Endothelial cell of umbilical vein (primary cell): Measurements from ENCODE around the gene PDE7B. TPM values are rescaled to one million over a fixed set of nuclear protein-coding genes. Genes with fewer than 3 reads are reported as not detected.

Experiments
- BruUV-seq: library from RNA; stranded (reverse); fragments of 400-500 nt; replicated peaks from 2 replicates; lab custom pipeline; 2021; lab: Mats Ljungman, UMichigan
- CTCF ChIA-PET: fragments of 300-600, 350-600 bp; sonication (Branson Sonifier 250); formaldehyde crosslinking; loops from one replicate; lab custom pipeline; 2021; ENCODE audit warnings: antibody characterized with exemption, inconsistent platforms; lab: Charles Lee
- POLR2A ChIA-PET: fragments of 300-600, 350-600 bp; sonication (Branson Sonifier 250); formaldehyde crosslinking; loops from one replicate; lab custom pipeline; 2021; ENCODE audit warnings: antibody characterized with exemption, inconsistent platforms; lab: Charles Lee
- DNase-seq: peaks from one replicate; pipeline ENCODE4 v3.0.0-alpha.2; 2011; ENCODE audit warnings: low read depth, low spot score
- FAIRE-seq: peaks from 2 replicates; lab custom pipeline; 2011; peaks lifted over from hg19 to GRCh38; lab: Jason Lieb, UNC
- H2AFZ ChIP-seq: 2 replicates; pipeline ENCODE4 v1.6.0; 2012; ENCODE audit warnings: low read depth, low read length, control low read depth, inconsistent platforms
- H3K27ac ChIP-seq: 2 replicates; pipeline ENCODE4 v1.5.1; 2011; ENCODE audit warnings: low read depth, mild to moderate bottlenecking, control low read depth, low read length, moderate library complexity; ENCODE audit not compliant: insufficient read depth
- H3K27me3 ChIP-seq, 2 experiments: 2 replicates each; pipeline versions ENCODE4 v1.6.0 to v1.6.1; 2011; ENCODE audit warnings: low read length in 2 of 2, mixed read lengths in 1 of 2; ENCODE audit not compliant: control insufficient read depth in 2 of 2, insufficient read depth in 2 of 2
- H3K36me3 ChIP-seq, 2 experiments: 2 replicates in 1 of 2; 3 replicates in 1 of 2; pipeline ENCODE4 v1.5.1; 2011; ENCODE audit warnings: low read length in 2 of 2, mild to moderate bottlenecking in 1 of 2, moderate library complexity in 1 of 2; ENCODE audit not compliant: control insufficient read depth in 2 of 2, insufficient read depth in 2 of 2; ENCODE audit errors: extremely low read depth in 1 of 2
- H3K4me1 ChIP-seq: 3 replicates; pipeline ENCODE4 v1.5.1; 2011; ENCODE audit warnings: mild to moderate bottlenecking, low read length; ENCODE audit not compliant: control insufficient read depth, insufficient read depth; ENCODE audit errors: extremely low read depth
- H3K4me2 ChIP-seq: 2 replicates; pipeline ENCODE4 v1.6.1; 2011; ENCODE audit warnings: low read length, control low read depth, mixed read lengths; ENCODE audit not compliant: insufficient read depth
- H3K4me3 ChIP-seq, 3 experiments: fragments of 200-600 bp in 1 of 3; sonication (generic), shearing (Covaris generic) in 1 of 3; replicated peaks in 1 of 3; 2 replicates each; pipeline ENCODE4 v1.5.1; 2011 to 2016; ENCODE audit warnings: control low read depth in 3 of 3, low read length in 3 of 3, mild to moderate bottlenecking in 2 of 3, inconsistent platforms in 1 of 3, low read depth in 1 of 3, moderate library complexity in 1 of 3; ENCODE audit not compliant: insufficient read depth in 1 of 3
- H3K79me2 ChIP-seq: 2 replicates; pipeline ENCODE4 v1.6.0; 2012; ENCODE audit warnings: low read length, inconsistent platforms; ENCODE audit not compliant: control insufficient read depth, insufficient read depth
- H3K9ac ChIP-seq: replicated peaks from 2 replicates; pipeline ENCODE3; 2011; ENCODE audit warnings: low read length, control low read depth; ENCODE audit not compliant: insufficient read depth; ENCODE audit errors: extremely low read depth
- H3K9me1 ChIP-seq: replicated peaks from 3 replicates; pipeline ENCODE4 v1.6.0; 2011; ENCODE audit warnings: mild to moderate bottlenecking, low read length; ENCODE audit not compliant: control insufficient read depth, insufficient read depth; ENCODE audit errors: extremely low read depth
- H3K9me3 ChIP-seq: replicated peaks from 2 replicates; pipeline ENCODE4 v1.5.1; 2012; ENCODE audit warnings: low read length, inconsistent platforms; ENCODE audit not compliant: control insufficient read depth, insufficient read depth
- H4K20me1 ChIP-seq: replicated peaks from 2 replicates; pipeline ENCODE3; 2011; ENCODE audit warnings: mild to moderate bottlenecking, low read length; ENCODE audit not compliant: control insufficient read depth, insufficient read depth; ENCODE audit errors: extremely low read depth
- EZH2 ChIP-seq: IDR thresholded peaks from 2 replicates; pipeline ENCODE4 v1.6.1; 2012; ENCODE audit warnings: borderline replicate concordance, low read depth, mild to moderate bottlenecking, moderate library complexity, low read length, inconsistent platforms; ENCODE audit not compliant: severe bottlenecking
- FOS ChIP-seq: IDR thresholded peaks from 2 replicates; pipeline ENCODE4 v1.6.1; 2011; ENCODE audit warnings: mild to moderate bottlenecking, low read length, moderate library complexity, borderline replicate concordance; ENCODE audit not compliant: insufficient read depth
- GATA2 ChIP-seq: IDR thresholded peaks from 2 replicates; pipeline ENCODE4 v1.7.0; 2011; ENCODE audit warnings: low read depth, mild to moderate bottlenecking, moderate library complexity, mixed read lengths, low read length; ENCODE audit not compliant: insufficient read length, insufficient read depth
- JUN ChIP-seq: IDR thresholded peaks from 2 replicates; pipeline ENCODE4 v1.6.1; 2011; ENCODE audit warnings: borderline replicate concordance, low read depth; ENCODE audit not compliant: insufficient read length, insufficient read depth
- MYC ChIP-seq: IDR thresholded peaks from one replicate; pipeline ENCODE4 v1.6.1; 2011; ENCODE audit warnings: mild to moderate bottlenecking, low read depth, low read length
- POLR2A ChIP-seq: IDR thresholded peaks from 2 replicates; pipeline ENCODE4 v1.6.1; 2012; ENCODE audit warnings: low read depth, mild to moderate bottlenecking, control low read depth, low read length
- POLR2AphosphoS5 ChIP-seq: IDR thresholded peaks from 2 replicates; pipeline ENCODE4 v1.6.1; 2012; ENCODE audit warnings: low read depth, mild to moderate bottlenecking, control low read depth, low read length, moderate library complexity; ENCODE audit not compliant: insufficient read depth
- dilution Hi-C: fragments of 300-500 bp; cut with MboI; formaldehyde crosslinking; loops from one replicate; pipeline ENCODE4 v1.15.0; 2019; ENCODE audit warnings: low sequenced_read_pairs; ENCODE audit not compliant: extremely low pct_ligation_motif_present
- intact Hi-C: fragments of 100-400 bp; cut with micrococcal nuclease; formaldehyde crosslinking; loops from one replicate; pipeline ENCODE4 v1.10.0; 2022
- polyA plus RNA-seq, 4 experiments: library from polyadenylated mRNA; depleted of rRNA in 3 of 4; stranded (reverse) in 3 of 4; unstranded in 1 of 4; fragments of >200 nt; gene quantifications; 2 replicates each; pipeline versions ENCODE4 v1.2.1 to v1.2.3, GENCODE V29; 2011 to 2012; ENCODE audit warnings: missing spikeins in 1 of 4
- total RNA-seq: library from RNA; stranded (reverse); gene quantifications from 2 replicates; pipeline ENCODE4 v1.2.3, GENCODE V29; 2021
- TF ChIP-seq, protein P1 (sequence below), 2 donors: IDR thresholded peaks; 1 replicate in 1 of 2; 2 replicates in 1 of 2; pipeline ENCODE4 v1.5.1; 2011; ENCODE audit warnings: low read length in 2 of 2, mild to moderate bottlenecking in 2 of 2, moderate library complexity in 2 of 2, control low read depth in 1 of 2, inconsistent platforms in 1 of 2, low read depth in 1 of 2; ENCODE audit not compliant: insufficient read depth in 1 of 2; ENCODE audit errors: extremely low read depth in 1 of 2
- TF ChIP-seq, protein P2 (sequence below): IDR thresholded peaks from 2 replicates; pipeline ENCODE4 v1.6.1; 2011; ENCODE audit not compliant: insufficient read depth, insufficient read length

PDE7B gene
- total and polyA plus RNA-seq, 2 donors (not counting 3 experiments of a cell fraction or from before 2014, with no cell fraction given): 20.6 to 25.1 TPM

DNA sequence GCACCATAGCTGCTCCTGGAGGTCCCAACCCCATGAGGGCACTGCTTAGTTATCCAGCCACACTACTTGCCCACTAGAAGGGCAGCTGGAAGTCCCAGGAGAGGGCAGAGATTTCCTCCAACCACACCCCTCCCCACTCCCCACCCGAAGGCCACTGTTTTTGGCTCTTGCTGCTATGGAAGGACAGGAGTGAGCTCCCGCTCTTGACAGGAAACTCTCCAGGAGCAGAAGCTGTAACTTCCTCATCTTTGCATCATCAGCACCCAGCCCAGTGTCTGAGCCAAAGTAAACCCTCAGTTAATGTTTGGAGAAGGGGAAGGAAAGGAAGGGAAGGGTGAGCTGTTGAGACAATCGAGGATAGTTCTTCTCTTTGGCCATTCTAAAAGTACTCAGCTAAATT lies 277.9 kb downstream of the PDE7B start:
- POLR2A ChIA-PET: interaction anchor here (1.0 kb wide), 1 partner anchor 15 kb away, joined by 3 read pairs; no protein-coding TSS in a partner anchor
- intact Hi-C loops: no loop called here
- no peak for FAIRE-seq
- Histone ChIP-seq H3K79me2 (no peaks in the 10 kb centered on the region), H3K36me3 (no peaks in the 10 kb centered on the region), H2AFZ (no peak overlapping the region), H4K20me1 (no peaks in the 10 kb centered on the region), H3K9me3 (no peaks in the 10 kb centered on the region), H3K4me2 (no peak overlapping the region), H3K9ac (no peak overlapping the region), H3K4me3 (no peak overlapping the region), H3K27me3 (no peaks in the 10 kb centered on the region), H3K9me1 (no peaks in the 10 kb centered on the region), H3K27ac (no peak overlapping the region), H3K4me1 (peaks cover 7% of the 10 kb centered on the region)
- dilution Hi-C loops: no loop called here
- no peak for DNase-seq
- TF ChIP-seq EZH2 (no peak), JUN (no peak), POLR2A (no peak), MYC (no peak)
- TF ChIP-seq, protein P1, sequence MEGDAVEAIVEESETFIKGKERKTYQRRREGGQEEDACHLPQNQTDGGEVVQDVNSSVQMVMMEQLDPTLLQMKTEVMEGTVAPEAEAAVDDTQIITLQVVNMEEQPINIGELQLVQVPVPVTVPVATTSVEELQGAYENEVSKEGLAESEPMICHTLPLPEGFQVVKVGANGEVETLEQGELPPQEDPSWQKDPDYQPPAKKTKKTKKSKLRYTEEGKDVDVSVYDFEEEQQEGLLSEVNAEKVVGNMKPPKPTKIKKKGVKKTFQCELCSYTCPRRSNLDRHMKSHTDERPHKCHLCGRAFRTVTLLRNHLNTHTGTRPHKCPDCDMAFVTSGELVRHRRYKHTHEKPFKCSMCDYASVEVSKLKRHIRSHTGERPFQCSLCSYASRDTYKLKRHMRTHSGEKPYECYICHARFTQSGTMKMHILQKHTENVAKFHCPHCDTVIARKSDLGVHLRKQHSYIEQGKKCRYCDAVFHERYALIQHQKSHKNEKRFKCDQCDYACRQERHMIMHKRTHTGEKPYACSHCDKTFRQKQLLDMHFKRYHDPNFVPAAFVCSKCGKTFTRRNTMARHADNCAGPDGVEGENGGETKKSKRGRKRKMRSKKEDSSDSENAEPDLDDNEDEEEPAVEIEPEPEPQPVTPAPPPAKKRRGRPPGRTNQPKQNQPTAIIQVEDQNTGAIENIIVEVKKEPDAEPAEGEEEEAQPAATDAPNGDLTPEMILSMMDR (IDR thresholded peaks at IDR 0.05; ENCODE audit: extremely low read depth in 1 of 2, insufficient read depth in 1 of 2, low read depth in 1 of 2, low read length in 2 of 2): no peak
- BruUV-seq: no TSS peak
- CTCF ChIA-PET: interaction anchor here (0.8 to 2.9 kb wide), 7 partner anchors 8 to 338 kb away, joined by 3 to 8 read pairs (median 4); no protein-coding TSS in a partner anchor

DNA sequence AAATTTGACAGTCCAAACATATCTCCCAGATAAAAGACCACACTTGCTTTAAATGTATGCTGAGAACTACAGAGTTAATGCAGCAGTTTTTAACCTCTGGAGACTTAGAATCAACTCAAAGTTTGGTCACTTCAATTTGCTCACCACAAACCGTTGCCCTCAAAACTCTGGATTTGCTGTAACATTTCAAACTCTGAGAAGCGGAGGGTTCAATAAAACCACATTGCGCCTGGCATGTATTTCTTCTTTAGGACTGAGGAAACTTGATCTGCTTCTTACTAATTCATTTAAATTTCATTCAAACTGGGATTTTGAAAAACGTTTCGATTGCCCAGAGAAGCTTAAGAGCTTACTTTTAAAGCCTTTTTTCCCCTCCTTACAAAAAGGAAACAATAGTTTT lies 282.8 kb downstream of the PDE7B start:
- Histone ChIP-seq H3K9me3 (no peaks in the 10 kb centered on the region), H3K9ac (no peak overlapping the region), H4K20me1 (no peaks in the 10 kb centered on the region), H3K79me2 (peaks cover 7% of the 10 kb centered on the region), H3K4me2 (no peak overlapping the region), H3K27me3 (no peaks in the 10 kb centered on the region), H2AFZ (no peak overlapping the region), H3K27ac (no peak overlapping the region), H3K9me1 (no peaks in the 10 kb centered on the region), H3K4me1 (peaks cover 4% of the 10 kb centered on the region), H3K36me3 (no peaks in the 10 kb centered on the region), H3K4me3 (no peak overlapping the region)
- POLR2A ChIA-PET: no interaction called here
- BruUV-seq: no TSS peak
- dilution Hi-C loops (no loop called here), intact Hi-C loops (no loop called here)
- FAIRE-seq (no peak), DNase-seq (no peak)
- TF ChIP-seq, protein P1 (IDR thresholded peaks at IDR 0.05; ENCODE audit: extremely low read depth in 1 of 2, insufficient read depth in 1 of 2, low read depth in 1 of 2, low read length in 2 of 2): no peak
- TF ChIP-seq FOS (no peak), EZH2 (no peak), POLR2A (no peak), JUN (no peak), POLR2AphosphoS5 (no peak), GATA2 (no peak), MYC (no peak)
- TF ChIP-seq, protein P2, sequence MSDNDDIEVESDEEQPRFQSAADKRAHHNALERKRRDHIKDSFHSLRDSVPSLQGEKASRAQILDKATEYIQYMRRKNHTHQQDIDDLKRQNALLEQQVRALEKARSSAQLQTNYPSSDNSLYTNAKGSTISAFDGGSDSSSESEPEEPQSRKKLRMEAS: no peak
- CTCF ChIA-PET: interaction anchor here (0.7 to 1.7 kb wide), 4 partner anchors 11 to 300 kb away, joined by 3 to 7 read pairs (median 4); no protein-coding TSS in a partner anchor
